HG03025 (cell line): ENCODE results near the gene AFMID.
"Not testable (repeated sequence)": the region's sequence is repeated elsewhere in the genome, so short reads cannot be mapped to it uniquely, and the experiment has no call there.

Source experiments
- ATAC-seq: cut with Tn5 transposase; IDR thresholded peaks from one replicate; pipeline ENCODE4 v1.9.1; 2021; ENCODE audit warnings: mild to moderate bottlenecking, moderate library complexity; ENCODE audit not compliant: unreplicated experiment, low FRiP score

Gene AFMID

DNA sequence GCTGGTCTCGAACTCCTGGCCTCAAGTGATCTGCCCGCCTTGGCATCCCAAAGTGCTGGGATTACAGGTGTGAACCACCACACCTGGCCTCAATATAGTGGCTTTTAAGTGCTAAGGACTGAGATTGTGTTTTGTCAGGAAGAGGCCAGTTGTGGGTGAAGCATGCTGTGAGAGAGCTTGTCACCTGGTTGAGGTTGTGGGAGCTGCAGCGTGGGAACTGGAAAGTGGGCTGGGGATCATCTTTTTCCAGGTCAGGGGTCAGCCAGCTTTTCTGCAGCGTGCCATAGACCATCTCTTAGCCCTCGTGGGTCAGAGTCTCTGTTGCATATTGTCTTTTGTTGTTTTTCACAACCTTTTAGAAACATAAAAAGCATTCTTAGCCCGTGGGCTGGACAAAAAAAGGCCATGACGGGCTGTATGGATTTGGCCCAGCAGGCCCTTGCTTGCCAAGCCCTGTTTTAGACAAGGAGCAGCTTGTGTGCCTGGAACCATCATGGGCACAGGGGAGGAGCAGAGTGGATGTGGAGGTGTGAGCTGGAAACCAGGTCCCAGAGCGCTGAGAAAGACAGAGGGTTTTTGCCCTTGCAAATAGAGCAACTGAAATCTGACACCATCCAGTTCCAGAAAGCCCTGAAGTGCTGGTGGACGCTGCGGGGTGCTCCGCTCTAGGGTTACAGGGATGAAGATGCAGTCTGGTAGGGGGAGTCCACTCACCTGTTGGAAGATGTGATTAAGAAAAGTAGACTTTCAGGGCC, 32.4 kb downstream of the AFMID start:
- no peak for ATAC-seq

DNA sequence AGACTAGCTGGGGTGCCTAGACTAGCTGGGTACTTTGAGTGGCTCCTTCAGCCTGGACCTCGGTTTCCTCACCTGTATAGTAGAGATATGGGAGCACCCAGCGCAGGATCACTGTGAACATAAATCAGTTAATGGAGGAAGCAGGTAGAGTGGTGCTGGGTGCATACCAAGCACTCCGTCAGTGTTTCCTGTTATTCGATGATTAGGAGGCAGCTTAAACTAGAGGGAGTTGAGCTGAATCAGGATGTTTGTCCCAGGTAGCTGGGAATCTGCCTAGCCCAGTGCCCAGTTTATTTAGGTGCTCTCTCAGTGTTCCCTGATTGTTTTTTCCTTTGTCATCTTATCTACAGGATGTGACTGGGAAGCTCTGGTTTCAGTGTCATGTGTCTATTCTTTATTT, 35.9 kb downstream of the AFMID start:
- ATAC-seq: no peak

DNA sequence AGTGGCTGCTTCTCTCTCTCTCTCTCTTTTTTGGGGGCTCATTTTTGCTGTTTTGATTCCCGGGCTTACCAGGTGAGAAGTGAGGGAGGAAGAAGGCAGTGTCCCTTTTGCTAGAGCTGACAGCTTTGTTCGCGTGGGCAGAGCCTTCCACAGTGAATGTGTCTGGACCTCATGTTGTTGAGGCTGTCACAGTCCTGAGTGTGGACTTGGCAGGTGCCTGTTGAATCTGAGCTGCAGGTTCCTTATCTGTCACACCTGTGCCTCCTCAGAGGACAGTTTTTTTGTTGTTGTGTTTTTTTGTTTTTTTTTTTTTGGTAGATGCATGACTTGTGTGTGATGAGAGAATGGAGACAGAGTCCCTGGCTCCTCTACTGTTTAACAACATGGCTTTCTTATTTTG, 36.6 kb downstream of the AFMID start:
- no peak for ATAC-seq

DNA sequence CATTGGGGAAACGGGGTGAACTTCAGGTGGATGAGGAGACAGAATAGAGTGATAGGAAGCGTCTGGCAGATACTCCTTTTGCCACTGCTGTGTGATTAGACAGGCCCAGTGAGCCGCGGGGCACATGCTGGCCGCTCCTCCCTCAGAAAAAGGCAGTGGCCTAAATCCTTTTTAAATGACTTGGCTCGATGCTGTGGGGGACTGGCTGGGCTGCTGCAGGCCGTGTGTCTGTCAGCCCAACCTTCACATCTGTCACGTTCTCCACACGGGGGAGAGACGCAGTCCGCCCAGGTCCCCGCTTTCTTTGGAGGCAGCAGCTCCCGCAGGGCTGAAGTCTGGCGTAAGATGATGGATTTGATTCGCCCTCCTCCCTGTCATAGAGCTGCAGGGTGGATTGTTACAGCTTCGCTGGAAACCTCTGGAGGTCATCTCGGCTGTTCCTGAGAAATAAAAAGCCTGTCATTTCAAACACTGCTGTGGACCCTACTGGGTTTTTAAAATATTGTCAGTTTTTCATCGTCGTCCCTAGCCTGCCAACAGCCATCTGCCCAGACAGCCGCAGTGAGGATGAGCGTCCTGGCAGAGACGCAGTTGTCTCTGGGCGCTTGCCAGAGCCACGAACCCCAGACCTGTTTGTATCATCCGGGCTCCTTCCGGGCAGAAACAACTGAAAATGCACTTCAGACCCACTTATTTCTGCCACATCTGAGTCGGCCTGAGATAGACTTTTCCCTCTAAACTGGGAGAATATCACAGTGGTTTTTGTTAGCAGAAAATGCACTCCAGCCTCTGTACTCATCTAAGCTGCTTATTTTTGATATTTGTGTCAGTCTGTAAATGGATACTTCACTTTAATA, 37.3 kb downstream of the AFMID start:
- no peak for ATAC-seq

DNA sequence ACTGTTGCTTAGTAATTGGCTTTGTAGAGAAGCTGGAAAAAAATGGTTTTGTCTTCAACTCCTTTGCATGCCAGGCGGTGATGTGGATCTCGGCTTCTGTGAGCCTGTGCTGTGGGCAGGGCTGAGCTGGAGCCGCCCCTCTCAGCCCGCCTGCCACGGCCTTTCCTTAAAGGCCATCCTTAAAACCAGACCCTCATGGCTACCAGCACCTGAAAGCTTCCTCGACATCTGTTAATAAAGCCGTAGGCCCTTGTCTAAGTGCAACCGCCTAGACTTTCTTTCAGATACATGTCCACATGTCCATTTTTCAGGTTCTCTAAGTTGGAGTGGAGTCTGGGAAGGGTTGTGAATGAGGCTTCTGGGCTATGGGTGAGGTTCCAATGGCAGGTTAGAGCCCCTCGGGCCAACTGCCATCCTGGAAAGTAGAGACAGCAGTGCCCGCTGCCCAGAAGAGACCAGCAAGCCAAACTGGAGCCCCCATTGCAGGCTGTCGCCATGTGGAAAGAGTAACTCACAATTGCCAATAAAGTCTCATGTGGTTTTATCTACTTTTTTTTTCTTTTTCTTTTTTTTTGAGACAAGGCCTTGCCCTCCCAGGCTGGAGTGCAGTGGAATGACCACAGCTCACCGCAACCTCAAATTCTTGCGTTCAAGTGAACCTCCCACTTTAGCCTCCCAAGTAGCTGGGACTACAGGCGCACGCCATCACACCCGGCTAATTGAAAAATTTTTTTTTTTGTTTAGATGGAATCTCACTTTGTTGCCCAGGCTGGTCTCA, 38.1 kb downstream of the AFMID start:
- ATAC-seq: no peak

DNA sequence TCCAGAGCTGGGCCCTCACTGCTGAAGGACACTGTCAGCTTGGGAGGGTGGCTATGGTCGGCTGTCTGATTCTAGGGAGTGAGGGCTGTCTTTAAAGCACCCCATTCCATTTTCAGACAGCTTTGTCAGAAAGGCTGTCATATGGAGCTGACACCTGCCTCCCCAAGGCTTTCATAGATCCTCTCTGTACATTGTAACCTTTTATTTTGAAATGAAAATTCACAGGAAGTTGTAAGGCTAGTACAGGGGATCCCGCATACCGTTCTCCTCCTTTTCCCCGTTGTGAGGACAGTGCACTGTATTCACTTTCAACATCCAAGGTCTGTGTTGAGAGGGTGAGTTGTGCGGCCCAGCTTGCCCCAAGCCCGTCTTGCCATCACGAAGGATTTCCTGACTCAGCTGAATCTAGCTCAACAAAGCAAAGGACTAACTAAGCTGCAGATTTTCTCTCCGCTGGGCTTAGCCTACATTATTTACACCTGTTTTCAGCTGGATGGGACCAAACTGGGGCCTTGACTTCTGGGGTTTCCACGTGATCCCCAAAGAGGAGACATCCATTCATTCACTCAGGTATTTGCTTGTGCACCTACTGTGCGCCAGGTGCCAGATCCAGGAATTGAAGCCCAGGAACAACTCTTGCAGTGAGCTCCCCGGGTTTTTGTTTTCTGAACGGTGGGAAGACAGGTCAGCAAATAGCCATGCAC, 39.0 kb downstream of the AFMID start:
- no peak for ATAC-seq

DNA sequence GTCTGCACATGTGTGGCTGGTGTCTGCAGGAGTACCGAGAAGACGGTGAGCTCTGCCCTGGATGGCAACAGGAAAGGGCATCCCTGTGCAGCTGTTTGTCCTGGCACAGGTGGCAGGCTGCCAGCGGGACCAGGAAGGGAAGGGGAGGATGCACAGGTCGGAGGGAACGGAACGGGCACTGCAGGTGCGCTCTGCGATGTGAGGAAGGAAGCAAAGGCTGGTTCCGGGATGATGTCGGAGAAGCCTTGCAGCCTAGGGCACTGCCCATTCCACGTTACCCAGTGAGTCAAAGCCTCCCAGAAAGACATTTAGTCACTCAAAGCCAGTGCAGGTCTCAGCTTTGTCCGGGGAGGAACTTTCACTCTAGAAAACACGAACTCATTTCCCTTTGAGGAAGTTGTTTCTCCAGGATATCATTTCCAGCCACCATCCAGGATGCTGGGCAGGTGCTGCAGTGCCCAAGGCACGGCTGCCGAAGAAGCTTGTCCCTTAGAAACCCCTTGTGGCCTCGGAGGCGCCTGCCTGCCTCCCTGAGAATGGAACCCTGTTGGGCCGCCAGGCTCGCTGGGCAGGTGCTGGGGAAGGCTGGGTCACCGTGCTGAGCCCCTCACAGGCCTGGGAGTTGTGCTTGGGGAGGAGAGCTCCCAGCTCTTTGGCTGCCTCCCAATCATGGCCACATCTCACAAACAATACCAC, 39.7 kb downstream of the AFMID start:
- no peak for ATAC-seq

DNA sequence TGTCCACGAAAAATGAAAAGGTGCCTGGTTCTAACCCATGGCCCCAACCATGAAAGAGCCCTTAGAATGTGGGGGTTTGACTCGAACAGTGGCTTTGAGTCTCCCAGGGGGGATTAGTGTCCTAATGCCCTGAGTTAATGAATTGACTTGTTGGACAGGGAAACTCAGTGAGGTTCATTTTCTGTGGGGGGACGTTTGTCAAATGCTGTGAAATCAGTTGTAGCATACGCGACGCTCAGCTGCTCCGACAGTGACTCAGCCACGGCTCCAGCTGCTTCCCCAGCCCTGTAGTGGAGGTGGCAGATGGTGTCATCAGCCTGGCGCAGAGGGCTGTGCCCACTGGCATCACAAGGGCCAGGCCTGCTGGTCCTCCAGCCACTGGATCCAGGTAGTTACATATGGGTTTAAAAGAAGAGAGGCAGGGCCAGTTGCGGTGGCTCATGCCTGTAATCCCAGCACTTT, 40.3 kb downstream of the AFMID start:
- no peak for ATAC-seq

DNA sequence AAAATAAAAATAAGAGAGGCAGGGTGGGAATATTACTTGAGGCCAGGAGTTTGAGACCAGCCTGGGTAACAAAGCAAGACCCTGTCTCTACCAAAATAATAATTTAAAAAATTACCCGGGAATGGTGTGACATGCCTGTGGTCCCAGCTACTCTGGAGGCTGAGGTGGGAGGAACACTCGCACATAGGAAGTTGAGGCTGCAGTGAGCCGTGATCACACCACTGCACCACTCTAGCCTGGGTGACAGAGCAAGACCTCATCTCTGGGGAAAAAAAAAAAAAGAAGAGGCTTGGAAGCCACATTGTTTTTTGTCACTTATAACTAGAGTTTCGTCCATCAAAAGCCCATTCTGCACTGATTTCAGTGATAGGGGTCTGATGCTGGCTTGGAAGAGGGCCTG, 41.0 kb downstream of the AFMID start:
- ATAC-seq: no peak

DNA sequence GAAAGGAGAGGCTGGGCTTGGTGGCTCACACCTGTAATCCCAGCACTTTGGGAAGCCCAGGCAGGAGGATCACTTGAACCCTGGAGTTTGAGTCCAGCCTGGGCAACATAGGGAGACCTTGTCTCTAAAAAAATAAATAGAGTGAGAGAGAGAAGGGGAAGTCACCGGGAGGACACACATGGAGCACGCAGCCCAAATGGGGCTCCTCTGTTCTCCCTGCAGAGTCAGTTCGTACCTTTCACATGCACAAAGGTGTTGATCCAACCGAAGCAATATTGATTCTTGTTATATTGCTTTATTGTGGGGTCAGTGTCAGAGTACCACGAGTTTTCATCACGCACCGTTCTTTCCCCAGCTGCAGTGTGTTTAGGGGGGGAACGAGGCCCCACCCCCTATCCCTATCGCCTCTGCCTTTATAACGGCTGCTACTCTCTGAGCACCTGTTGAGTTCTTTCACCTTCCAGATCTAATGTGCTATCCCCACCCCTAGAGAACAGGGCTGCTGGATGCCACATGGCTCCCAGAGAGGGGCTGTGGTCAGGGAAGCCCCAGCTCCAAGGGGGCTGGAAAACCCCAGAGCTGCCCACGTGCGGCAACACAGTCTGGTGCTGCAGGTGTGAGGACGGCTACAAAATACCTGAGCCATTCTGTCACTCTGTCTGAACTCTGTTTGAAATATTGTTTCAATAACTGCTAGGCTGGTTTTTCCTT, 43.2 kb downstream of the AFMID start:
- ATAC-seq: no peak

DNA sequence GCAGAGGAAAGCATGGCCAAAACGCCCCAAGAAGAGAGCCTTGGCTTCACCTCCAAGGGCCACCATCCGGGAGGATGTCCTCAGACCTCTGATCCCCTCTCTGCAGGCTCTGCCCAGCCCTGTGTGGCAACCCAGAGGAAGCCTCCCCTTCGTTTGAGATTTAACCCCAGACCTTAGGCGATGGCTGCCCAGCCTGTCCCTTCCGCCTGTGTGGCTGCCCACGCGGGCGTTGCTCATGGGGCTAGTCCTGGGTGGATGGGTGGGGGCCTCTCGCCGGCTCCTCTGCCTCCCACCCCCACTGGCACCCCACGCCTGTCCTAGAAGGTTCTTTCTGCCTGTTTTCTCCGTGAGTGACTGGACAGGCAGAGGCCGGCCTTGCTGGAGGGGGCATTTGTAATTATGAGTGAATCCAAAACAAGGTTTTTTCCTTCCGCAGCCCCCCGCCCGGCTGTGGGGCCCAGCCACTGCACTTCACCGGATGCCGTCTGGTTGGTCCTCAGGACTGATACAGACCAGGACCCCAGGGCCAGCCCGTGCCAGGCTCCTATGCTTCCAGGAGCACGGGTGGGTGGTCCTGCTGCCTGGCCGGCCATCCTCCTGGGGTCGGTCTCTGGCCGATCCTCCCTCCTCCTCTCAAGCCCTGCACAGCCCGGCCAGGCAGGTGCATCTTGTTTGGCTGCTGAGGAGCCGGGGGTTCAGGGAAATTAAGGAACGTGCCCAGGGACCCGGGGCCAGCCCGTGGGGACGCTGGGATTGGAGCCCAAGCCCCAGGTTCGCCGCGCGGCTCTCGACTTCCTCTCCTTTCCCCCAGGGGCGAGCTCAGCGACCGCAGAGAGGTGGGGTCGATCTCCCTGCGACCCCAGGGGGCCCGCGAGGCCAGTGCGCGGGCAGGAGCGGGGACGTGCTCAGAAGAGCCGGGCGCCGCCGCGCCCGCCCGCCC, 44.1 kb downstream of the AFMID start, which contains the start of gene TMEM235:
Gene TMEM235, plus strand, starts transcription at position 636 of the 940 bp plus-strand sequence. CDS start 393 bp downstream, outside the sequence.
- ATAC-seq: no peak

DNA sequence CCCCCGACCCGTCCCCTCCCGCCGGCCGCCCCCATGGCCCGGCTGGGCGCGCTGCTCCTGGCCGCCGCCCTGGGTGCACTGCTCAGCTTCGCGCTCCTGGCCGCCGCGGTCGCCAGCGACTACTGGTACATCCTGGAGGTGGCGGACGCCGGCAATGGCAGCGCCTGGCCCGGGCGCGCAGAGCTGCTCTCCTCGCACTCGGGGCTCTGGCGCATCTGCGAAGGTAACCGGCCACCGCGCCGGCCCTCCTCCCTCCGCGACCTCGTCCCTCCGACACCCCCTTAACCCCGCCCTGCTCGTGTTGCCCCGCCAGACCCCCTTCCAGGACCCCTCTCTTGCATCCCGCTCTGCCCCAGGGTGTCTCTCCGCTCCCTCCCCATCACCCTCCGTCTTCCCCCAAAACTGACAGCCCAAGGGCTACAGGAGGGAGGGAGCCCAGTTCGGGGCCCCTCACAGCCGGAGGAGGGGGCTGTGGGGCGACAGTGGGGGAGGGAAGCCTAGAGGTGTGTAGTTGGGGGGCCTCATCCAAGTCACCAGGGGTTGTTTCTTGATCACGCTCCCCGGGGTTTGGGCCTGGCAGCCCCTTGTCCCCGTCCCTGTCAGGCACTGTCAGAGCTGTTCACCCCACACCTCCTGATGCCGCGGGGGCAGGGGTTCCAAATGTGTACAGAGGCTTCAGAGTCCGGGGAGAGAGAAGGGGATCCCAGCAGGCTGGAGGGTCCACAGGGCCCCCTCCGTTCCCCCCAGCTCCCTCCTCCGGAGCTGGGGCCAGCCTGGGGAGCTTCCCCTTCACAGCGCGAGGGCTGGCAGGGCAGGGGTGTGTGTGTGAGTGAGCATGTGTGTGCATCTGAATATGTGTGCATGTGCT, 45.1 kb downstream of the AFMID start:
- ATAC-seq: no peak

DNA sequence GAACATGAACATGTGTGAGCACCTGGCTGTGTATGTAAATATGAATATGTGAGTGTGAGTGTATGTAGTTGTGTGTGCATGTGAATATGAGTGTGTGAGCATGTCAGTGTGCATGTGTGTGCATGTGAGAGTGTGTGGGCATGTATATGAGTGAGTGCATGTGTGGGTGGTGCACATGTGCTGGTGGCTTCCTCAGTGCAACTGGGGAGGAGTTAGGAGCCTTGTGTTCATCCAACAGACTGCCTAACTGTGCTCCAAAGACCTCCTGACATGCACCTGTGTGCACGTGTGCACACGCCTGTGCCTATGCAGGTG, 45.7 kb downstream of the AFMID start:
- ATAC-seq: no peak

DNA sequence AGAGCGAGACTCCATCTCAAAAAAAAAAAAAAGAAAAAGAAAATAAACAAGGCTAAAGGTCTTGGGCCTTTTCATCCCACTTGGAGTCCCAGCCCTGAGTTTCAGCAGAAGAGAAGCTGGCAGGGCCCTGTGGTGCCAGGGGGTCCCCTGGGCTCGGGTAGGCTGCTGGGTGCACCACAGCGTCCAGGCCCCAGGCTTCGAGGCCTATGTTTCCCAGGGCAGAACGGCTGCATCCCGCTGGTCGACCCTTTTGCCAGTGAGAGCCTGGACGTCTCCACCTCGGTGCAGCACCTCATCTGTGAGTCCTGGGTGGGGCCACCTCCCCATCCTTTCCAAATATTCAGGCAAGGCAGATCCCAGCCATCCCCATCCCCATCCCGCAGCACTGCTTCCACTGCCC, 46.5 kb downstream of the AFMID start:
- ATAC-seq: no peak

DNA sequence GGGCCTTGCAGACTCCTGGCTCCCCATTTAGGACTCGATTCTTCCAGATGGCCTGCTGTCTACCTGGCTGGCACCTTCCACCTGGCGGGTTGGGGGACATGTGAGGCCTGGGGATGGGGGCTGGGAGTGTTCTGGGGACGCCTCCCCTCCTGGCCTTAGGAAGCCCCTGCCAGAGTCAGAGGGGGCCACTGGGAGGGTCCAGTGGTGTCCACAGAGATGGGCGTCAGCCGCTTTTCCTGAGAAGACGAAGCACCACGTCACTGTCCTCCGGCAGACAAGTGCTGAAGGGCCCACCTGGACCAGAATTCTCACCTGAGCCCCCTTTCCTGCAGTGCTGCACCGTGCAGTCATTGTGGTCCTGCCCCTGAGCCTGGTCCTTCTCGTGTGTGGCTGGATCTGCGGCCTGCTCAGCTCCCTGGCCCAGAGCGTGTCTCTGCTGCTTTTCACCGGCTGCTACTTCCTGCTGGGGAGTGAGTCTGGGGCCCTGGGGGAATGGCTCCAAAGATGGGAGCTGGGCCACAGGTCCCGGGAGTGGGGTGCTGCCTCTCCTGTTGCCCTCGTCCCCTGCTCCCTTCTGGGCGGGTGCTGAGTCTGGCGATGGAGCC, 47.2 kb downstream of the AFMID start:
- ATAC-seq: no peak

DNA sequence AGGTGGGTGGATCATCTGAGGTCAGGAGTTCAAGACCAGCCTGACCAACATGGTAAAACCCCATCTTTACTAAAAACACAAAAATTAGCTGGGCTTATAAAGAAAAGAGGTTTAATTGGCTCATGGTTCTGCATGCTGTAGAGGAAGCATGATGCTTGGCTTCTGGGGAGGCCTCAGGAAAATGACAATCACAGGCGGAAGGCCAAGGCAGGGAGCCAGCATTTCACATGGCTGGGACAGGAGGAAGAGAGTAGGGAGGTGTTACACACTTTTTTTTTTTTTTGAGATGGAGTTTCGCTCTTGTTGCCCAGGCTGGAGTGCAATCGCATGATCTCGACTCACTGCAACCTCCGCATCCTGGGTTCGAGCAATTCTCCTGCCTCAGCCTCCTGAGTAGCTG, 47.9 kb downstream of the AFMID start:
- not testable (repeated sequence) for ATAC-seq

DNA sequence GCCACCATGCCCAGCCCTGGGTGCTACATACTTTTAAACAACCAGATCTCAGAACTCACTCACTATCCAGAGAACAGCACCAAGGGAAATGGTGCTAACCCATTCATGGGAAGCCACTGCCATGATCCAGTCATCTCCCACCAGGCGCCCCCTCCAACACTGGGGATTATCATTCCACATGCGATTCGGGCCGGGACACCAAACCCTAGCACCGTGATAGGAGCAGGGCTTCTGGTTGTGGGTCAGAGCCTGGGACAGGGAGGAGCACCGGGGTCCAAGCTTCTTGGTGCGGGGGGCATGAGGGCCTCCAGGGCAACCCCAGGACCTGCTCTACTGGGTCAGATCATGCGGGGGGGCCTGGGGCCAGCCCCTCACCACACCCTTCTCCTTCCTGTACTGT, 48.7 kb downstream of the AFMID start:
- ATAC-seq: no peak
